HepG2 (cell line): ENCODE results near the gene LYPLA2. TPM values are rescaled to one million over a fixed set of nuclear protein-coding genes. Genes with fewer than 3 reads are reported as not detected.

Experiments used
- ATAC-seq: fragments of 200-7000 bp; cut with Tn5 transposase; 3 replicates; pipeline ENCODE4 v1.9.1; 2020; ENCODE audit warnings: mild to moderate bottlenecking, moderate library complexity
- BruUV-seq: library from RNA; stranded (reverse); fragments of 400-500 nt; replicated peaks from 2 replicates; lab custom pipeline; 2021; lab: Mats Ljungman, UMichigan
- CTCF ChIA-PET: fragments of 300-600 bp; formaldehyde crosslinking; extraction: SDS; loops from one replicate; lab custom pipeline; 2021; ENCODE audit warnings: low total read pairs, inconsistent platforms, low intra/inter-chr PET ratio; lab: Yijun Ruan, JAX
- POLR2A ChIA-PET: fragments of 350-600 bp; sonication (Branson Sonifier 250); formaldehyde crosslinking; loops from one replicate; lab custom pipeline; 2020; ENCODE audit warnings: antibody characterized with exemption, inconsistent platforms; lab: Yijun Ruan, JAX
- DNase-seq: peaks from one replicate; pipeline ENCODE4 v3.0.0-alpha.2; 2015; ENCODE audit warnings: low spot score
- FAIRE-seq: peaks from 3 replicates; lab custom pipeline; 2011; peaks lifted over from hg19 to GRCh38; lab: Jason Lieb, UNC
- H2AFZ ChIP-seq: one replicate; pipeline ENCODE4 v1.6.1; 2011; ENCODE audit warnings: low read length, inconsistent platforms
- H3K27ac ChIP-seq: fragments of 300-600 bp; 3 replicates; pipeline ENCODE4 v1.8.0; 2011; ENCODE audit warnings: mixed run types, mild to moderate bottlenecking, mixed read lengths, low read length, inconsistent platforms; ENCODE audit not compliant: insufficient read depth; ENCODE audit errors: extremely low read length
- H3K27me3 ChIP-seq, 2 experiments: fragments of 200-600 bp in 1 of 2; 2 replicates in 1 of 2; 3 replicates in 1 of 2; pipeline versions ENCODE4 v1.6.0 to v1.8.0; 2011; ENCODE audit warnings: low read length in 2 of 2, mild to moderate bottlenecking in 2 of 2, moderate library complexity in 2 of 2, inconsistent platforms in 1 of 2; ENCODE audit not compliant: insufficient read depth in 2 of 2, control insufficient read depth in 1 of 2
- H3K36me3 ChIP-seq, 2 experiments: fragments of 200-600 bp in 1 of 2; replicated peaks in 1 of 2; 2 replicates in 1 of 2; 3 replicates in 1 of 2; pipeline versions ENCODE4 v1.5.1 to v1.8.0; 2011; ENCODE audit warnings: low read length in 2 of 2, inconsistent platforms in 1 of 2; ENCODE audit not compliant: insufficient read depth in 2 of 2, control insufficient read depth in 1 of 2
- H3K4me1 ChIP-seq: 2 replicates; pipeline ENCODE4 v1.5.1; 2012; ENCODE audit warnings: low read length, inconsistent platforms; ENCODE audit not compliant: insufficient read depth
- H3K4me2 ChIP-seq: 2 replicates; pipeline ENCODE4 v1.6.0; 2011; ENCODE audit warnings: low read depth, low read length, inconsistent platforms
- H3K4me3 ChIP-seq, 3 experiments: fragments of 200-600 bp in 1 of 3; sonication (generic), shearing (Covaris generic) in 1 of 3; replicated peaks in 1 of 3; 2 replicates each; pipeline ENCODE4 v1.5.1; 2011 to 2016; ENCODE audit warnings: low read length in 3 of 3, inconsistent platforms in 2 of 3, low read depth in 2 of 3, mild to moderate bottlenecking in 2 of 3, control low read depth in 1 of 3, mixed read lengths in 1 of 3; ENCODE audit not compliant: insufficient read depth in 1 of 3
- H3K79me2 ChIP-seq: one replicate; pipeline ENCODE4 v1.6.1; 2011; ENCODE audit warnings: low read length, inconsistent platforms; ENCODE audit not compliant: insufficient read depth
- H3K9ac ChIP-seq: 2 replicates; pipeline ENCODE4 v1.6.0; 2011; ENCODE audit warnings: mild to moderate bottlenecking, low read depth, low read length, inconsistent platforms; ENCODE audit not compliant: insufficient read depth
- H3K9me3 ChIP-seq: 2 replicates; pipeline ENCODE4 v1.5.1; 2012; ENCODE audit warnings: mild to moderate bottlenecking, low read length
- H4K20me1 ChIP-seq: 2 replicates; pipeline ENCODE4 v1.6.0; 2011; ENCODE audit warnings: inconsistent platforms, mild to moderate bottlenecking, low read length, moderate library complexity; ENCODE audit not compliant: insufficient read depth
- HES4 ChIP-seq: sonication (generic); formaldehyde crosslinking; IDR thresholded peaks from 2 replicates; pipeline ENCODE4 v1.9.0; 2021; ENCODE audit warnings: mild to moderate bottlenecking, missing genetic modification reagents, borderline replicate concordance
- MXI1 ChIP-seq: IDR thresholded peaks from 3 replicates; pipeline ENCODE4 v1.6.1; 2012; ENCODE audit warnings: low read depth, low read length, inconsistent platforms, borderline replicate concordance
- NR2F6 ChIP-seq, 2 experiments: IDR thresholded peaks; 2 replicates each; pipeline ENCODE4 v1.6.1; 2016; ENCODE audit warnings: antibody characterized with exemption in 1 of 2, mild to moderate bottlenecking in 1 of 2
- PLSCR1 ChIP-seq: sonication (generic); formaldehyde crosslinking; IDR thresholded peaks from 2 replicates; pipeline ENCODE4 v1.5.0; 2020; ENCODE audit warnings: missing genetic modification reagents, mild to moderate bottlenecking, borderline replicate concordance
- POGZ ChIP-seq: sonication (generic); formaldehyde crosslinking; IDR thresholded peaks from 2 replicates; pipeline ENCODE4 v1.4.0; 2020; ENCODE audit warnings: mild to moderate bottlenecking, missing genetic modification reagents
- RARA ChIP-seq: IDR thresholded peaks from 2 replicates; pipeline ENCODE4 v1.6.1; 2016; ENCODE audit warnings: missing genetic modification reagents, missing compliant biosample characterization
- SAP130 ChIP-seq: IDR thresholded peaks from 2 replicates; pipeline ENCODE4 v1.6.1; 2016; ENCODE audit warnings: low read depth
- TEAD2 ChIP-seq: sonication (generic); formaldehyde crosslinking; IDR thresholded peaks from 2 replicates; pipeline ENCODE4 v1.9.0; 2021; ENCODE audit warnings: missing genetic modification reagents
- ZBTB33 ChIP-seq: sonication (generic); formaldehyde crosslinking; IDR thresholded peaks from 2 replicates; pipeline ENCODE4 v1.4.0; 2020; ENCODE audit warnings: missing genetic modification reagents
- ZBTB38 ChIP-seq: sonication (generic); formaldehyde crosslinking; IDR thresholded peaks from 2 replicates; pipeline ENCODE4 v1.5.1; 2020; ENCODE audit warnings: mild to moderate bottlenecking, missing genetic modification reagents
- ZEB1 ChIP-seq: IDR thresholded peaks from 2 replicates; pipeline ENCODE4 v1.6.1; 2012; ENCODE audit warnings: mild to moderate bottlenecking, low read depth, inconsistent platforms; ENCODE audit not compliant: insufficient replicate concordance
- ZFP36 ChIP-seq: fragments of 150-350 bp; IDR thresholded peaks from 2 replicates; pipeline ENCODE4 v1.6.1; 2018; ENCODE audit warnings: borderline replicate concordance, low read length, low read depth; ENCODE audit not compliant: partially characterized antibody
- ZFP90 ChIP-seq: sonication (generic); formaldehyde crosslinking; IDR thresholded peaks from 2 replicates; pipeline ENCODE4 v1.8.0; 2022; ENCODE audit warnings: missing genetic modification reagents, mild to moderate bottlenecking, inconsistent platforms, borderline replicate concordance
- ZMAT3 ChIP-seq: sonication (generic); formaldehyde crosslinking; conservative IDR thresholded peaks from 2 replicates; pipeline ENCODE4 v1.7.0; 2021; ENCODE audit warnings: missing genetic modification reagents
- ZNF124 ChIP-seq: sonication (generic); formaldehyde crosslinking; IDR thresholded peaks from 2 replicates; pipeline ENCODE4 v1.4.0; 2020; ENCODE audit warnings: missing genetic modification reagents
- ZNF816 ChIP-seq: sonication (generic); formaldehyde crosslinking; IDR thresholded peaks from 2 replicates; pipeline ENCODE4 v1.8.0; 2022; ENCODE audit warnings: missing genetic modification reagents, mild to moderate bottlenecking, borderline replicate concordance
- WGBS: methylation state at CpG from one replicate; pipeline ENCODE4 v1.1.6; 2017; ENCODE audit warnings: low lambda C conversion rate; 5-methylcytosine and 5-hydroxymethylcytosine counted together
- in situ Hi-C: cut with HindIII; loops from 2 replicates; pipeline ENCODE4 v1.10.0; 2017; ENCODE audit warnings: low pct_unique_long_range_greater_than_20kb; ENCODE audit not compliant: extremely low pct_ligation_motif_present
- intact Hi-C: fragments of 100-400 bp; cut with micrococcal nuclease; formaldehyde crosslinking; loops from one replicate; pipeline ENCODE4 v1.10.0; 2022; ENCODE audit not compliant: unreplicated experiment
- polyA plus RNA-seq, 8 experiments: library from polyadenylated mRNA; depleted of rRNA in 3 of 8; stranded (reverse) in 7 of 8; unstranded in 1 of 8; fragments of >200 nt; fragmentation: Illumina TruSeq in 4 of 8; extraction: Trizol in 4 of 8; gene quantifications; 2 replicates each; pipeline versions ENCODE4 v1.2.1 to v1.2.3, GENCODE V29; 2011 to 2016; ENCODE audit warnings: low read depth in 4 of 8, missing spikeins in 1 of 8, mixed read lengths in 1 of 8; ENCODE audit not compliant: insufficient read depth in 1 of 8
- total RNA-seq, 5 experiments: library from RNA; depleted of rRNA; stranded (reverse); fragments of >200 nt; fragmentation: Illumina TruSeq; extraction: Trizol; gene quantifications; 2 replicates each; pipeline ENCODE4 v1.2.3, GENCODE V29; 2016; ENCODE audit warnings: low read depth in 1 of 5
- TF ChIP-seq, protein P1 (sequence below): sonication (generic); formaldehyde crosslinking; IDR thresholded peaks from 2 replicates; pipeline ENCODE4 v1.8.1; 2023; ENCODE audit warnings: mild to moderate bottlenecking, inconsistent platforms, moderate library complexity, missing genetic modification reagents, borderline replicate concordance
- TF ChIP-seq, protein P2 (sequence below): sonication (generic); formaldehyde crosslinking; IDR thresholded peaks from 2 replicates; pipeline ENCODE4 v1.9.0; 2021; ENCODE audit warnings: missing genetic modification reagents, borderline replicate concordance

The LYPLA2 gene
- total and polyA plus RNA-seq, 2 of the 13 experiments (the other 11 are each of a cell fraction or from before 2014, with no cell fraction given), result 72.1 to 73.2 TPM

GRCh38 chr1:23803674-23804073 is 12.7 kb downstream of the LYPLA2 start:
- intact Hi-C loops, result loop anchor here (5.0 kb wide), 1 partner anchor 64 kb away; the partner anchor contains the start of gene FUCA1
- H3K4me1 ChIP-seq, result peaks cover 69% of the 10 kb centered on the region
- TF ChIP-seq ZBTB38 (CRISPR knock-in tag) (peak; percentile 51; the same call in 1 of the 2 replicates), ZBTB33 (CRISPR knock-in tag) (peak; percentile 95), POGZ (no peak), SAP130 (CRISPR knock-in tag) (peak; percentile 38; the same call in 1 of the 2 replicates), NR2F6 (IDR thresholded peaks at IDR 0.05) (peak; percentile 19; the same call in 1 of the 2 replicates), NR2F6 (CRISPR knock-in tag; IDR thresholded peaks at IDR 0.05) (no peak), PLSCR1 (CRISPR knock-in tag) (no peak), ZFP90 (no peak), TEAD2 (CRISPR knock-in tag) (no peak), ZEB1 (no peak), ZNF124 (no peak), ZFP36 (no peak), MXI1 (0 out of 3 replicates have a peak, but pooled peaks have one; percentile 22), ZMAT3 (CRISPR knock-in tag) (no peak), HES4 (no peak), RARA (CRISPR knock-in tag) (peak; percentile 55; the same call in 1 of the 2 replicates), ZNF816 (no peak)
- TF ChIP-seq, protein P1, sequence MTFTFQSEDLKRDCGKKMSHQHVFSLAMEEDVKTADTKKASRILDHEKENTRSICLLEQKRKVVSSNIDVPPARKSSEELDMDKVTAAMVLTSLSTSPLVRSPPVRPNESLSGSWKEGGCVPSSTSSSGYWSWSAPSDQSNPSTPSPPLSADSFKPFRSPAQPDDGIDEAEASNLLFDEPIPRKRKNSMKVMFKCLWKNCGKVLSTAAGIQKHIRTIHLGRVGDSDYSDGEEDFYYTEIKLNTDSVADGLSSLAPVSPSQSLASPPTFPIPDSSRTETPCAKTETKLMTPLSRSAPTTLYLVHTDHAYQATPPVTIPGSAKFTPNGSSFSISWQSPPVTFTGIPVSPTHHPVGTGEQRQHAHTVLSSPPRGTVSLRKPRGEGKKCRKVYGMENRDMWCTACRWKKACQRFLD (CRISPR knock-in tag), result no peak
- TF ChIP-seq, protein P2, sequence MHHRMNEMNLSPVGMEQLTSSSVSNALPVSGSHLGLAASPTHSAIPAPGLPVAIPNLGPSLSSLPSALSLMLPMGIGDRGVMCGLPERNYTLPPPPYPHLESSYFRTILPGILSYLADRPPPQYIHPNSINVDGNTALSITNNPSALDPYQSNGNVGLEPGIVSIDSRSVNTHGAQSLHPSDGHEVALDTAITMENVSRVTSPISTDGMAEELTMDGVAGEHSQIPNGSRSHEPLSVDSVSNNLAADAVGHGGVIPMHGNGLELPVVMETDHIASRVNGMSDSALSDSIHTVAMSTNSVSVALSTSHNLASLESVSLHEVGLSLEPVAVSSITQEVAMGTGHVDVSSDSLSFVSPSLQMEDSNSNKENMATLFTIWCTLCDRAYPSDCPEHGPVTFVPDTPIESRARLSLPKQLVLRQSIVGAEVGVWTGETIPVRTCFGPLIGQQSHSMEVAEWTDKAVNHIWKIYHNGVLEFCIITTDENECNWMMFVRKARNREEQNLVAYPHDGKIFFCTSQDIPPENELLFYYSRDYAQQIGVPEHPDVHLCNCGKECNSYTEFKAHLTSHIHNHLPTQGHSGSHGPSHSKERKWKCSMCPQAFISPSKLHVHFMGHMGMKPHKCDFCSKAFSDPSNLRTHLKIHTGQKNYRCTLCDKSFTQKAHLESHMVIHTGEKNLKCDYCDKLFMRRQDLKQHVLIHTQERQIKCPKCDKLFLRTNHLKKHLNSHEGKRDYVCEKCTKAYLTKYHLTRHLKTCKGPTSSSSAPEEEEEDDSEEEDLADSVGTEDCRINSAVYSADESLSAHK (CRISPR knock-in tag), result no peak

More at GRCh38 chr1:23803674-23804073, 12.7 kb downstream of the LYPLA2 start:
- Histone ChIP-seq H3K79me2 (peaks cover 9% of the 10 kb centered on the region), H4K20me1 (peaks cover 5% of the 10 kb centered on the region; the same call in 1 of the 2 replicates), H2AFZ (no peak overlapping the region), H3K27ac (no peak overlapping the region), H3K4me2 (no peak overlapping the region), H3K4me3 (no peak overlapping the region), H3K9ac (no peak overlapping the region), H3K9me3 (no peaks in the 10 kb centered on the region), H3K36me3 (peaks cover 2 to 3% of the 10 kb centered on the region in 2 experiments; a peak in 3 of 5 replicates), H3K27me3 (no peaks in the 10 kb centered on the region; a peak in 1 of 5 replicates)
- ATAC-seq, result no peak
- DNase-seq, result no peak
- in situ Hi-C loops, result no loop called here
- WGBS, result 86% methylated on average over 5 of the region's 5 CpGs
- ChIA-PET POLR2A (interaction anchor here (0.8 to 10.9 kb wide), 3 partner anchors 21 to 113 kb away, joined by 4 to 154 read pairs (median 4); partner anchors contain the start of genes HMGCL and PITHD1), CTCF (interaction anchor here (0.6 kb wide), 1 partner anchor 64 kb away, joined by 3 read pairs; the partner anchor contains the start of gene FUCA1)
- BruUV-seq, result no TSS peak
- FAIRE-seq, result peak; percentile 8
